NCI-H2107 treated with DMSO at 0.1 percent for 48 hours (cell line): ENCODE results near the gene ZNF625.

Source experiments
- DNase-seq: peaks from one replicate; lab custom pipeline; 2025; ENCODE audit not compliant: unreplicated experiment; lab: John Stamatoyannopoulos, UW

Gene ZNF625

DNA sequence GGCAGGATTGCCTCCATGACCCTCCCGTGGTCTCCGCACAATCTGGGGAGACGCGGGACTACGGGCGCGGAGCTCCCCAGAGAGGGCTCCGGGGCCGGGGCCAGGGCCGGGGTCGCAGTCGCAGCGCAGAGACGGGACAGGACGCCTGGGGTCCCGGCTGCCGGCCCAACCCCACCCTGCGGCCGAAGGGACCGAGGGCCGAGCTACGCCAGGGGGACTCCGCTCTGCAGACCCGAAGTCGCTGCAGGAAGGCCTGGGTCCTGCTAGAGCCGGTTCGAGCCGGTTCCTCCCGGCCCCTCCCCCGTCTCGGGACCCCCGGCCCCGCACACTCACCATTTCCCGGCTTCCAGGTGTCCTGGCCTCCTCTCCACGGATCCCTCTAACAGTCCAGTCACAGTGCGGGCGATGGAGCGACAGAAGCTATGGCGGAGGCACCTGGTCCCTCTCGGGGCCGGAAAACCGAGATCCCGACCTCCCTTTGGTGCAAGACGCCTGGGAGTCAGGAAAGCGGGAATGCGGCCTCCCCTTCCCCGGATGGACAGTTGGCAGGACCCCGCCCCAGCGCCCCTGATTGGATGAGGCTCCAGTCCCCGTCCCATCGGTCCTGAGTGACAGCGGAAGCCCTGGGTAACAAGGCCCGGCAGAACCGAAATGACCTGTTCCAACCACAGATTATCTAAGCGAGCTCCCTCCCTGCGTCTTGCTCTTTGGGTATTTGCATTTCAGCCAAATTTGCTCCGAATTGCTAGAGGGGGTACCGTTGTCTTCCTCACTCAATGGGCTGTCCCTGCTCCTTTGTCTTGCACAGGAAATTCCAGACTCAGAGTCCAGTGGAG lies at the start of gene ZNF625:
ZNF625 (minus strand) TSS at position 512 of the 836 bp plus-strand sequence; CDS start at position 336, 176 bp downstream.
- peak; percentile 79 for DNase-seq

DNA sequence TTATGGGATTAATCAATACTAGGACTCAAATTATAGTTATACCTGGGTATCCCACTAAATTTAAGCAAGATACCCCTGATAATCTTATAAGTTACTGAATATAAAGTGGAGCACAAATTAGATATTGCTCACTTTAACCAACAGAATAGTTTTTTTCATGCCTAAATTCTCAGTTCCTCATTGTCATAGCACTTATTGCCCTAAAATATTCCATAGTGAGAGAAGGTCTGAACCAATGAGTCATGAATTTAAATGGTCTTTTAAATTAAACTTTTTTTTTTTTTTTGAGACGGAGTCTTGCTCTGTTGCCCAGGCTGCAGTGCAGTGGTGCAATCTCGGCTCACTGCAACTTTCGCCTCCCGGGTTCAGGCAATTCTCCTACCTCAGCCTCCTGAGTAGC lies 48.8 kb upstream of the ZNF625 start:
- DNase-seq: no peak

DNA sequence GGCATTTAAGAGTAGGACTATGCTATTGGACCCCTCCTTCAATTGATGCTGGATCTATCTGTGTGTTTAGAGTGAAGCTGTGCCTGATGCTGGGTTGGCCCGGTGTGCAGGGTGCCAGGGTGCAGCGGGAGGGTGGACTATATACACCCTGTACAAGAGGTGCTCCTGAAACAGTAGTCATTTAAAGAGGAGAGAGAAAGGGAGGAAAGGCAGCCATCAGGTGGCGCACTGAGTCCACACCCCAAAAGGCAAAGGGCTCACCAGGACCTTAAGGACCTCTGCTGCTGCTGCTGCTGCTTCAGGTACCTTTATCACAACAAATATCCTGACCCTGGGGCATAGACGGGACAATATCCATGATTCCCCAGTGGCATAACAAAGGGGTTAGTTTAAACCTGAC lies 45.7 kb upstream of the ZNF625 start:
- no peak for DNase-seq

DNA sequence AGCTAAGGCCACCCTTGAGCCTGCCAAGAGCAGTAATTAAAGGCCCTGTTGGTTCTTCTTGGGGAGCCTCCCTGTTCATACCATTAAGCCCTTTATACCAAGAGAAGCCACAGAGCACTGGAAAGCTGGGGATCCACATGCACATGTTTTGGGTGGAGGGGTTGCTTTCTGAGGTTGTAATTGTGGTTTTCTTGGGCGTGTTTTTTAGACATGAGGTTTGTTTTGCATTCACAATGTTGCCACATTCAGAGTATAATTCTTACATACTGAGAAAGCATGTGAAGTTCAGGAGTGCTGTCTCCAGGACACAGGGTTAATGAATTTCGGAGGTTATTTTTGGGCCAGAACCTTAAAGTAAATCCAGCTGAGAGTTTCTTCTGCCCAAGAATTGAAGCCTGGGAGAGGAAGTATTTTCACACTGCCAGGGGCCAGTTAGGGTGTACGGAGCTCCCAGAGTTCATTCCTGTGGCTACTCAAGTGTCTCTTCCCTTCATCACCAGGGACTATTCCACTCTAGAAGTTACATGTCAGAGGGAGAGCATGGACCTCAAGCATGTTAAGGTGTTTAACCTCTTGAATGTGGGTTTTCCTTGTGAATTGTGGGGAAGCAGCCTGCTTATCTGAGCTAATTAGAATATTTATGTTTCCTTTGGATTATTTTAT lies 43.4 kb upstream of the ZNF625 start:
- DNase-seq: no peak

DNA sequence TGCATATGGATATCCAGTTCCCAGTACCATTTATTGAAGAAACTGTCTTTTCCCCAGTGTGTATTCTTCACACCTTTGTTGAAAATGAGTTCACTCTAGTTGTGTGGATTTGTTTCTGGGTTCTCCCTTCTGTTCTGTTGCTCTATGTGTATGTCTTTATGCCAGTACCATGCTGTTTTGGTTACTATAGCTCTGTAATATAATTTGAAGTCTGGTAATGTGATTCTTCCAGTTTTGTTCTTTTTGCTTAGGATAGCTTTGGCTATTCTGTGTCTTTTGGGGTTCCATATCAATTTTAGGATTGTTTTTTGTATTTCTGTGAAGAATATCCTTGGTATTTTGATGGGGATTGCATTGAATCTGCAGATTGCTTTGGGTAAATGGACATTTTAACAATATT lies 41.6 kb upstream of the ZNF625 start:
- no peak for DNase-seq

DNA sequence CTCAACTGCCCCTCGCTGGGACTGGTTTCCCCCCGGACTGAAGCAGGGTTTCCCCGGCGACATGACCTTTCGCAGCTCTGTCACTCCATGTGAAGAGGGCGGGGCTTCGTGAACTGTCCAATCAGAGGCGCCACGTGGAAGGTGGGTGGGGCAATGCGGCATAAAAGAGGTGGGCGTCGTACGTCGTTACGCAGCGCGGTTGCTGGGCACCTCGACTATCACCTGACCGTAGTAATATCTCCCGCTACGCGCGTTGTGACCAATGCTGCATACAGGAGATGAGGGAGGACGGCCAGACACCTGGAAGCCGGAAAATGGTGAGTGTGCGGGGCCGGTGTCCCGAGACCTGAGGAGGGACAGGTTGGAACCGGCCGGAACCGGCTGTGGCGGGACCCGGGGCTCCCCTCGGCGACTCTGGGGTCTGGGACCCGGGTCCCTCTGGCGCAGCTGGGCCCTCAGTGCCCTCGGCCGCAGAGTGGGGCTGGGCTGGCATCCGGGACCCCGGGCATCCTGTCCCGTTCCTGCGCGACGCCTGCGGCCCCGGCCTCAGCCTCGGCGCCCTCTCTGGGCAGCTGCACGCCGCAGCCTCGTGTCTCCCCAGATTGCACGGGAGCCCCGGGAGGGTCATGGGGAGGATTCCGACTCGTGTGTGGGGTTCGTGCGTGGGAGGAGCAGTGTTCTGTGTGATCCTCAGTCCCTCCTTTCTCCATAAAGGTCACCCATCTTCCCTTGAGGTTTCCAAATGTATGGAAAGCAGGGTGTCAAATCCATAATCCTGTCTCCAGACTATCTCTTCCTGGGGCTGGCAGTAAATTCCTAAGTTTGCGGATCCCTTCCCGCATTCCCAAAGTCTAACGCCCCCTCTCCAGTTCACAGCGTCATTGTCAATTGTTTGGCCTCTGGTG lies 38.5 kb upstream of the ZNF625 start:
- DNase-seq: no peak

DNA sequence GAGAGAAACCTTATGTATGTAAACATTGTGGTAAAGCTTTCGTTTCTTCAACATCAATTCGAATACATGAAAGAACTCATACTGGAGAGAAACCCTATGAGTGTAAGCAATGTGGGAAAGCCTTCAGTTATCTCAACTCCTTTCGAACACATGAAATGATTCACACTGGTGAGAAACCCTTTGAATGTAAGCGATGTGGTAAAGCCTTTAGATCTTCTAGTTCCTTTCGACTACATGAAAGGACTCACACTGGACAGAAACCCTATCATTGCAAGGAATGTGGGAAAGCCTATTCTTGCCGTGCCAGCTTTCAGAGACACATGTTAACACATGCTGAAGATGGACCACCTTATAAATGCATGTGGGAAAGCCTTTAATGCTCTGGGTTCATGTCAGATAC lies 31.1 kb upstream of the ZNF625 start:
- DNase-seq: no peak

GRCh38 chr19:12180377-12180776 lies 23.8 kb upstream of the ZNF625 start:
- no peak for DNase-seq

DNA sequence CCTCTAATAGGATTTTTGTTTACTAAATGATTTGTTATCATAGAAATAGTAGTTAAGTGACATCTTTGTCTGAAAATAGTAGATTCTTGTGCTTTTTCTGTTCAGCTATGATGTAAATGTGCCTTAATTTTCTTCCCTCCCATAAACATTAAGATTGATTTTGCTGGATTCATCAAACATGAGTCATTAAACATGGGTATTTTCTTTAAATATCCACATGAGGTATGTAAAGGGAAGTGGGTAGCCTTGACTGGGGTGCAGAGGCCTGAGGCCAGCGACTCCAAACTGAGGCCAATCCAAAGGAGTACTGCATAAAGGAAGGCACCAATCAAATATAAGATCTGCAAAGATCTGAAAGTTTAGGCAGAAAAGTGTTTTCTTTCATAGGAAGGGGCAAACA lies 10.1 kb upstream of the ZNF625 start:
- DNase-seq: no peak

DNA sequence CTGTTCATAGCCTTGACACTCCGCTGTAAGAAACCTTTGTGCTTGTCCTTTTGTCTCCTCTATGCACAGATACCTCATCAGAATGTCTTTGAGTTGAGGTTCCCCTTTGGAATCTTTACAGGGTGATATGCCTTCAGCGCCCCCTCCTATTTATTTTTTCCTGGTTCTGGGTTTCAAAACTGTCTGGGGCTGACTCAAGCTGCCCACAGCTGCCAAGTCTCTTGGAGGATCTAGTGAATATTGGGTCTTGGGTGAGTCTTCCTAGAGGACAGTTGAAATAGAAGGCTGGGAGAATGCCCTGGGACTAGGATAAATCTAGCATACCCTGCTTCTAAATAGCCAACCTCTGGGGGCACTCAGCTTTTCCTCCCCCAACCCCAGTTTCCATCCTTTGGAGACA lies 7.3 kb upstream of the ZNF625 start:
- DNase-seq: no peak

DNA sequence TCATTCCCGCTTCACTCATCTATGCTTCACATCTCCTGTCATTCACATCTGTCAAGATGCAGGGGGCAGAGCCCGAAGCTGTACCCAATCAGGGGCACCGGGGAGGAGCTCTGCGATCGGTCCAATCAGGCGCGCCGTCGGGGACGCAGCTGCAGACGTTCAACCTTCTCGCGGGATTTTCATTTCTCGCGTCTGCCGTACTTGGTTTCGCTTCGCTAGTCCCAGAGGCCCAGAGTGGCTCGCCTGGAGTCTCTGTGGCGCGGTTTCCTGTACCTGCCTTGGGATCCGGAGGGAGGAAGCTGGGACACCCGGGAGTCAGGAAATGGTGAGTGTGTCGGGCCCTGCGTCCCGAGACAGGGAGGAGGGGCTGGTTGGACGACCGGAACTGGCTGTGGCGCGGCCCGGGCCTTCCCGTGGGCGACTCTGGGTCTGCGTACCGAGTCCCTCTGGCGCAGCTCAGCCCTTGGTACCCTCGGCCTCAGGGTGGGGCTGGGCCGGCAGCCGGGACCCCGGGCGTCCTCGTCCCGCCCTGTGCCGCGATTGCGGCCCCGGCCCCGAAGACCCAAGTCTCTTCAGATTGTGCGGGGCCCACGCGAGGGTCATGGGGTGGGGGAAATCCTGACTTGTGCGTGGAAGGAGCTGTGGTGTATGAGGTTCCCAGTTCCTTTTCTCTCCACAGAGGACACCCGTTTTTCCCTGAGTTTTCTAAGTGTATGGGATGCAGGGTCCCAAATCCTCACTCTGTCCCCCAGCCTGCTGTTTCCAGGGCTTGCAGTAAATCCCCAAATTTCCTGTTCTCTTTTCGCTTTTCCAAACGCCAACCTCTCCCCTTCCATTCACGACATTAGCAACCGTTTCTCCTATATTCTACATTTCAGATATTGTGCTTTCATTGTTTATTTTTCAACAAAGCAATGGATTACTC lies 6.6 kb upstream of the ZNF625 start, which contains the start of gene ZNF136:
ZNF136 (plus strand) TSS at position 215 of the 925 bp plus-strand sequence; CDS start at position 323, 108 bp downstream.
- DNase-seq: peak; percentile 82

DNA sequence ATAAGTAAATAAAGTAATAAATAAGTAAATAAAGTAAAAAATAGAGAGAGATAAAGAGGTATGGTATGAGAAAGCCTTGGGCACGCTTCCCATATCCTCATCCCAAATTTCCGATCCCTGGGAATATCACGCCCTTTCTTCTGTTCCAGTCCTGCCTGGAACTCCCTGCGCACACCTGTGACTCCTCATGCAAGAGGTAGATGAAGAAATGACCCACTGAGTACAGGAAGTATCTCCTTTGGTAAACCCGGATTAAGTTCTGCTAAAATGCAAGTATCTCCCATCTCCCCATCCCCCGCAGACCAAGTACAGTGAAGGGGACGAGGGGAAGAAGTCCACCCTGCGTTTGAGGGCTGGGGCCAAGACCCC lies 6.0 kb upstream of the ZNF625 start:
- no peak for DNase-seq

DNA sequence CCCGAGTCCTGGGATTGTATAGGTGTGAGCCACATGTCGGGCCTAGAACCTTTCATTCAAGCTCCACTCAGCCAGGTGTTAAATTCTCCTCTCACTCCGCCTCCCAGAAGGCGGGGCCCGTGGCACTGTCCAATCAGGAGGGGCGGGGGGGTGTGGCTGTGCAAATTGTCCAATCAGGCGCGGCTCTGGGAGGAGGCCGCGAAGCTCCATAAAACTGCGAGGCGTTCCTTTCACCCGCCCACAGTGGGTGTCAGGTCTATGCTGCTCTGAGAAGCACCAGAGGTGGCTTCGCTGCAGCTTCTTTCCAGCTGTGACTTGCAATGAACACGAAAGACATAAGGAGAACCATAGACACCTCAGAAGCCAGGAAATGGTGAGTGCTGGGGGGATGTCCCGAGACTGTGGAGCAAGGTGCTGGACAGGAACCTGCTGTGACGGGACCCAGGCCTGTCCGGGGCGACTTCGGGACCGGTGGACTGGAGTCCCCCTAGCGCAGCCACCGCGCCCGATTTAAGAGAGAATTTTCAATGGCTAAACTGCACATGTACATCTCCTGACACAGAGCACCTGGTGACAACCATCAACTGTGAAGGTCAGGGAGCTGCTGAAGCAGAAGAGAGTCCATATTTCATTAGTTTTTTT lies 3.4 kb upstream of the ZNF625 start:
- DNase-seq: no peak

DNA sequence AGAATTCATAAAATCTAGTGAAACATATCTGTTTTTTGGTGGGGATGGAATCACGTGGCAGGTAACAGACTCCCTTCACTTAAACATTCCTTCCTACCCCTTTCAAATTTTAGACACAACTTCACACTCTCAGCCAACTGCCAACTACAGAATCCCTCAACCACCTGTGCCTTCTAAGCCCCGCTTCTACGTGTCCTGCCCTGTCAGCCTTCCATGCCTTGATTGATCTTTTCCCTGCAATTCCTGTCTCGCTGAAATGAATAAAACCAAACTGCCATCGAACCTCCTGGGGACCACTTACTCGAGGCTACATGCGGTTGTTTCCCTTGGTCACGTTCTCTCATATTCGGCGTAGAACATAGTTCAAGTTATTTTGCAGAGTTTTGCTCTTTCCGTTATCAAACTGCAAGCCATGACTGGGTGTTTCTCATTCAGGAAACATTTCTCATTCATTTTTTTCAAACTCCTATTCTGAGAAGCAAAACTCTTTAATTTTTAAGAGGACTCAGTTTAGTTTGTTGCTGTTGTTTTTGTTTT lies 1.1 kb downstream of the ZNF625 start:
- no peak for DNase-seq

DNA sequence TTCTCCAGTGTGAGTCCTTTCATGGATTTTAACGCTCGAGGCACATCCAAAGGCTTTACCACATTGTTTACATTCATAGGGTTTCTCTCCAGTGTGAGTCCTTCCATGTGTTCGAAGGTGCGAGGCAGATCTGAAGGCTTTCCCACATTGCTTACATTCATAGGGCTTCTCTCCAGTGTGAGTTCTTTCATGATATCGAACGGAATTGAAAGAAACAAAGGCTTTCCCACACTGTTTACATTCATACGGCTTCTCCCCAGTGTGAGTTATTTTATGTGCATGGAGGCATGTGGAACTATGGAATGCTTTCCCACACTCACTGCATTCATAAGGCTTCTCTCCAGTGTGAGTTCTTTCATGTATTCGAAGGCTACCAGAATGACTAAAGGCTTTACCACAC lies 11.2 kb downstream of the ZNF625 start:
- no peak for DNase-seq

DNA sequence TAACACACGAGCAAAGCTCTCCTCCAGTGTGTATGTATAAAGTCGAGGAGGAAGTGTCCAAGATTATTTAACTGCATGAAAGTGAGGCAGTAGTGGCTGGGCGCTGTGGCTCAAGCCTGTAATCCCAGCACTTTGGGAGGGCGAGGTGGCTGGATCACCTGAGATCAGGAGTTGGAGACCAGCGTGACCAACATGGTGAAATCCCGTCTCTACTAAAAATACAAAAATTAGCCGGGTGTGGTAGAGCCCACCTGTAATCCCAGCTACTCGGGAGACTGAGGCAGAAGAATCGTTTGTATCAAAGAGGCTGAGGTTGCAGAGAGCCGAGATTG lies 15.2 kb downstream of the ZNF625 start:
- DNase-seq: no peak

DNA sequence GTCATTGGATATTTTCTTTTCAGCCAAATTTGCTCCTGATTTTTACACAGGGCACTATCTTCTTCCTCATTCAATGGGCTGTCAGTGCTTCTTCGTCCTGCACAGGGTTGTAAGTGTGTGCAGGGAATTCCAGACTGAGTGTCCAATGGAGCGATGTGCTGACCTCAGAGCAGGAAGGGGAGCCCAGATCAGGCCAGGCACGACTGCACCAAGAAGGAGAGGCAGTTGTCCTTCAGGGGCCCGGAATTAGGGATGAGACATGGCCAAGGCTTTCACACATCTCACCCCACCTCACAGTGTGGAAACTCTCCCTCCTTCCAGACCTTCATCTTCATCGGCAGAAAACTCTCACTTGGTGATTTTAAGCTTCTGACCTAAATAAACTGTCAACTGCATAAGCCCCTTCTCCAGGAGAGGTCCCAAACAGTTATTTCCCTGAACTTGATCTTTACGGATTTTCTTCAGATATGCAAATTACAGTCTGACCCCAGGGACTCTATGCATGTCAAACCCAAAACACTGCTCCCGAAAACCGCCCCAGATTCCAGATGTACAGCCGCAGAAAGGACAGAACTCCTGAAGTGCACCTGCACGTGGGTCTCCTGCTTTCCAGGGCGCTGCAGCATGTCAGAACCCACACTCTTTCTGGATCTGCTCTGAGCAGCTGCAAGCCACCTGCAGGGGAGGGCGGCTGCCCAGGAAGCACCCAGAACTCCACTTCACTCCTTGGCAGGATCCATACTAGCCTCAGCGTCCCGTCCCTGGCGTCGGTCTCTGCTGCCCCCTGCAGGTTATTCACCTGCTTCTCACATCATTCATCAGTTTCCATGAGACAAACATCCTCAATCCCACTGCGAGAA lies 15.8 kb downstream of the ZNF625 start:
- DNase-seq: peak; percentile 88

DNA sequence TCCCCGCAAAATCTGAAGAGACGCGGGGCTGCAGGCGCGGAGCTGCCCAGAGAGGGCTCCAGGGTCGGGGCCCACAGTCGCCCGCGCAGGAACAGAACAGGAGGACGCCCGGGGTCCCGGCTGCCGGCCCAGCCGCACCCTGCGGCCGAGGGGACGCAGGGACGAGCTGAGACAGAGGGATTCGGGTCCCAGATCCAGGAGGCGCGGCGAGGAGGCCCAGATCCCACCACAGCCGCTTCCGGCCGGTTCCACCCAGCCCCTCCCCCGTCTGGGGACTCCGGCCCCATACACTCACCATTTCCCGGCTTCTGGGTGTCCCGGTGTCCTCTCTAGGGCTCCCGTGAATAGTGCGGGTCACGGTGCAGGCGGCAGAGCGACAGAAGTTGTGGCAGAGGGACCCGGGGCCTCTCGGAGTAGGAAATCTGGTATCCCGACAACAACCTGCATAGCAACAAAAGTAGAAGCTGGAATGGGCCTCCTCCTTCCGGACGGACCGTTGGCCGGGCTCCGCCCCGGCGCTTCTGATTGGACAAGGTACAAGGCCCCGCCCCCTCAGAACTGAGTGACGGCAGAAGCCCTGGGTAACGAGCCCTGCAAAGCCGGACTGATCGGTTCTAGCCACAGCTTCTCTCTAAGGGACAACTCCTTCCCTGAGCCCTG lies 16.5 kb downstream of the ZNF625 start, which contains the start of gene ZNF20:
ZNF20 (minus strand) TSS at position 466 of the 660 bp plus-strand sequence; CDS start at position 298, 168 bp downstream.
- DNase-seq: peak; percentile 61
